Right lung (tissue), 5 donors: ENCODE measurements around the gene NPW. TPM values are rescaled to one million over a fixed set of nuclear protein-coding genes. Genes with fewer than 3 reads are reported as not detected.
"Not testable (repeated sequence)": the region's sequence is repeated elsewhere in the genome, so short reads cannot be mapped to it uniquely, and the experiment has no call there.

Experiments
- DNase-seq, 2 donors: peaks; one replicate each; pipeline ENCODE4 v3.0.0-alpha.2; 2013
- polyA plus RNA-seq, 5 donors: library from polyadenylated mRNA; unstranded; fragments of 120-200 nt; gene quantifications; one replicate each; pipeline versions ENCODE4 v1.2.1 to v1.2.3, GENCODE V29; 2013; ENCODE audit warnings: inconsistent platforms in 1 of 5, low replicate concordance in 1 of 5; ENCODE audit not compliant: insufficient read length in 5 of 5, insufficient read depth in 1 of 5

The NPW gene
- polyA plus RNA-seq, 5 donors: 1.1 to 7.9 (median 2.3) TPM

DNA sequence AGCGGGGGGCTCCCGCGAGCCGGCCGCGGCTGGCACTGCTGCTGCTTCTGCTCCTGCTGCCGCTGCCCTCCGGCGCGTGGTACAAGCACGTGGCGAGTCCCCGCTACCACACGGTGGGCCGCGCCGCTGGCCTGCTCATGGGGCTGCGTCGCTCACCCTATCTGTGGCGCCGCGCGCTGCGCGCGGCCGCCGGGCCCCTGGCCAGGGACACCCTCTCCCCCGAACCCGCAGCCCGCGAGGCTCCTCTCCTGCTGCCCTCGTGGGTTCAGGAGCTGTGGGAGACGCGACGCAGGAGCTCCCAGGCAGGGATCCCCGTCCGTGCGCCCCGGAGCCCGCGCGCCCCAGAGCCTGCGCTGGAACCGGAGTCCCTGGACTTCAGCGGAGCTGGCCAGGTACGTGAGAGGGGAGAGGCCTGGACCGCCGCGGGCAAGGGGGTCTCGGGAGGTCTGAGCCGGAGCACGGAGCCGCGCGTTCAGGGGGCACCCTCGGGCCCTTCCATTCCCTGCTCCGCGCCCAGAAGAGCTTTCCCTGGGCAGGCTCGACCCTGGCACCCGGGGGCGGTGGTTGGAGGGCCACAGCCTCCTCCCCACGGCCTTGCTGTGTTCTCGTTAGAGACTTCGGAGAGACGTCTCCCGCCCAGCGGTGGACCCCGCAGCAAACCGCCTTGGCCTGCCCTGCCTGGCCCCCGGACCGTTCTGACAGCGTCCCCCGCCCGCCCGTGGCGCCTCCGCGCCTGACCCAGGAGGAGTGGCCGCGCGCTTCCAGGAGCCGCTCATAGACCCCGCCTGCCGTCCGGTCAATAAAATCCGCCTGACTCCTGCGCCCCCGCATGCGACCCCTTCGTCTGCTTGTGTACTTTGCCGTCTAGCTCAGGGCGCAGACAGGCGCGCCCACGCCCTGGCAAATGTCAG, 591 bp downstream of the NPW start:
- DNase-seq: no peak

DNA sequence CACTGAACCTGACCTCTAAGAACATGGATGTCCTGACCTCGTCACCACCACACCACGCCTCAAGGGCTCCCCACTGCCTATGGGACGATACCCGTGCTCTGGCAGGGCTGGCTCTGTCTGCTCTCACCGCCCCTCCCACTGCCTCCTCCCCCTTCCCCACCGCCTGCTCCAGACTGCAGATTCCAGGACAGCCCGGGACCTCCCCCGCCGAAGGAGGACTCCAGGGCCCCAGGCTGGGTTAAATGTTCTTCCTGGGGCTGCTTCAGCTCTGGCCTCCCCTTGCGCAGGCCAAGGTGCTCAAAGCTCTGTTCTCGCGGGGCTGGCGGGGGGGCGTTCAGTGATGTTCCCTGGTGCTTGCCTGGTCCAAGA, 3.1 kb downstream of the NPW start:
- DNase-seq: no peak

DNA sequence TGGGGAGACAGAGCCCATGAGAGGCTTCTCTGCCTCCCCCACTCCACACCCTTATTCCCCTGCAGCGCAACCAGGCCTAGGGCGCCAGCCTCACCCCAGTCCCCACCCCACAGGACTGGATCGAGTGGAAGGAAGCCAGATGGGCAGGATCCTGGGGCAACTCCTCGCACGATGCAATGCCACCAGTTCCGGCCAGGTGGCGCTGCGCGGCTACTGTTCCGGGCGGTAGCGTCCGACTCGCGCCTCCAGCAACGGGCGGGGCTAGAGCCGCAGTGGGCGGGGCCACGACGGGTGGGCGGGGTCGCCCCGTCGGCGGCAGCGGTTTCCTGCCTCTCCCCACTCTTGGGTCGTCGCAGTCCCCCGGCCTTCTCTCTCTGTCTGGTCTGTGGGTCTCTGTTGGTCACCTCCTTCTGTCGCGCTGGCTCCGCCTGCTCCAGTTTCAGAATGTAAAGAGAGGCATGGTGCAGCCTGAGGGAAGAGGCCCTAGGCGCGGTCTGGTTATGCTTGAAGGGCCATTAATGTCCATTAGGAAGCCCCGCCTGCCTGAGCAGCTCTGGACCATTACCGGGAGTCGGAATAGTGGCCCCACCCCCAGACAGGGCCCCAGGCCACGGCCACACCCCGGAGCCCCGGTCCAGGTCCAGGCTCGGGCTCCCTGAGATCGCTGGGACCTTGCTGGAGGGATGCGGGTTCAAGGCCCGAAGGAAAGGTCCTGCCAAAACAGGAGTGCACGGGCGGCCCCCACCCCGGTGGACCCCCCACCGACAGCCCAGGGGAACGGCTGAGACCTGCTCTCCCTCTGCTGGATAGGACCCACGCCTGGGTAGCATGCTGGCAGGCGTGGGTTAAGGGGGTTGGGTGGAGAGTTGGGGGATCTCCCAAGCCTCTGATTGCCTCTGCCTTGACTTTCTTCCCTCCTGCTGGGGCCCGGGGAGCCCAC, 3.8 kb downstream of the NPW start:
- DNase-seq: peak; percentile 93

DNA sequence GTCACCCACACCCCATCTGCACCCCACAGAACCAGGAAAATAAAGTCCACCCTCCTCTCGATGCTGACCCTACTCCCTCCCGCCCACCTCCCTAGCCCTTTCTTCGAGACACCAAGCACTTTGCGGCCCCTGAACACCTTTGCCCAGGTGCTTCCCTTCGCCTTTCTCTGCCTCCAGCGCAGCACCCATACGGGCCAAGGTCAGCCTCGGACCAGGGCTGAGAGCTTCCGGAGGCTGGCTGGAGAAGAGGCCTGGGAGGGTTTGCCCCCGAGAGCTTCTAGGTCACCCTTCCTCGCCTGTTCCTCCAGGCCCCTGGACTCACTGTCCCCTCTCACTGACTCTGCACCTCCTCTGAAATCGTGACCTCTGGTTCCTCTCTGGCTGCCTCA, 4.4 kb downstream of the NPW start:
- no peak for DNase-seq

DNA sequence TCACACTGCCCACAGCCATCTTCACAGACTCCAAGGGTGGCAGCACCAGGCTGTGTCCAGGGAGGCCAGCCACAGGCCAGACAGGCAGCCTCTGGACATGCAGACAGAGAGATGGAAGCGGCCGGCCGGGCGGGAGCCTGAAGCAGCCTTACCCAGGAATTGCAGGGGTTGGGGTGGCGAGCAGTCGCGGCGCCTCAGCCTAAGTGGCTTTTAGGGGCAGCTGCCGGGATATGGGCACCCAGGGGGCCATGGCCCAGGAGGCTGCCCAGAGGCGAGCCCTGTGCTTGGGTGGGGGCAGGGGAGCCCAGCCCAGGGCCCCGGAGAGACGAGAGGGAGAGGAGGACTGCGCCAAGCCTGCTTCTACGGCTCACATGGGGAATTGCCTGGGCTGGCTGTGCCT, 5.7 kb downstream of the NPW start:
- DNase-seq: no peak

DNA sequence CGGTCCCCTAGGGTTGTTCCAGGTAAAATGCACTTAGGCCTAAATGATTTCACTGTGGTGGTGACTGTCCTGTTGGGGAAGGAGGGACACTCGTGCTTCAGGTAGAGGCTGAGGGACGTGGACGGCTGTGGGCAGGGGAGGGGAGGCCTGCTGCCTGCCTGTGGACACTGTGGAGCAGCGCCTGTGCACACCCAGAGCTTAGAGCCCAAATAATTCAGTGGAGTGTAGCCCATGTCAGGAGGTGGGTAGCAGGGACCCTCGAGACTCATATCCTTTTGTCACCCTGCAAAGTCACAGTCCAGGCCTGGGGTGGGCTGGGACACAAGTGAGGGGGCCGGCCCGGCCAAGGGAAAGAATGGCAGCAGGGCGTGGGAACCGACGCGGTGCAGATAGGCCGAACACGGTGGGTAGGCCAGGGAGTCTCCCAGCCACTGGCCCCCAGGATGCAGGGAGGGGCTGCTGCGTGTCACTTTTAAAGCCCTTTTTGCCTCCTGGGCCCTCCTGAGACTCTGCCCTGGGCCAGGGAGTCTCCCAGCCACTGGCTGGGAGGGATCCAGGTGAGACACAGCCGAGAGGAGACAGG, 6.4 kb downstream of the NPW start:
- no peak for DNase-seq

DNA sequence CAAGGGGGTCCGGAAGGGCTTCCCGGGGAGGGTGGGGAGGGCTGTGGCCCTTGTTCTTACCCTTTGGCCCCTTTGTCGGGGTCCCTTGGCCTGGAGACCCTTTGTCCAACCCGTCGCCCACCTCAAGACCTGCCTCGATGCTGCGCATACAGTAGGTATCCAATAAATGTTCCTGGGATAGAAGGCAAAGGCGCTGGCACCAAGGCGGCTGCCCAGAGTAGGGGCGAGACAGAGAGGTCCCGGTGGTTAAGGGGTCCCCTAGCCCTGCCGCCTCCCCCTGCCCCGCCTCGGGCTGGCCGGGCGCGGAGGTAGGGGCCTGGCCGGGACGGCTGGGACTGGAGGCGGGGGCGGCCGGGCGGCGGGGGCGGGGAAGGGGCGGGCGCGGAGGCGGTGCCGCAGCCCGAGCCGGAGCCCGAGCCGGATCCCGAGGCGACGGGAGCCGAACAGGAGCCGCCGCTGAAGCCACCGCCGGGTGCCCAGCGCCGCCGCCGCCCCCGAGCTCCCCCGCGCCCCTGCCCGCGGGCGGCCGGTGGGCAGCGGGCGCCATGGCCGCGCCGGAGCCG, 7.0 kb downstream of the NPW start, which contains the start of gene NHERF2:
Gene NHERF2 (plus strand): TSS at position 442 of the 563 bp plus-strand sequence. CDS start 104 bp downstream, at position 546.
- no peak for DNase-seq

DNA sequence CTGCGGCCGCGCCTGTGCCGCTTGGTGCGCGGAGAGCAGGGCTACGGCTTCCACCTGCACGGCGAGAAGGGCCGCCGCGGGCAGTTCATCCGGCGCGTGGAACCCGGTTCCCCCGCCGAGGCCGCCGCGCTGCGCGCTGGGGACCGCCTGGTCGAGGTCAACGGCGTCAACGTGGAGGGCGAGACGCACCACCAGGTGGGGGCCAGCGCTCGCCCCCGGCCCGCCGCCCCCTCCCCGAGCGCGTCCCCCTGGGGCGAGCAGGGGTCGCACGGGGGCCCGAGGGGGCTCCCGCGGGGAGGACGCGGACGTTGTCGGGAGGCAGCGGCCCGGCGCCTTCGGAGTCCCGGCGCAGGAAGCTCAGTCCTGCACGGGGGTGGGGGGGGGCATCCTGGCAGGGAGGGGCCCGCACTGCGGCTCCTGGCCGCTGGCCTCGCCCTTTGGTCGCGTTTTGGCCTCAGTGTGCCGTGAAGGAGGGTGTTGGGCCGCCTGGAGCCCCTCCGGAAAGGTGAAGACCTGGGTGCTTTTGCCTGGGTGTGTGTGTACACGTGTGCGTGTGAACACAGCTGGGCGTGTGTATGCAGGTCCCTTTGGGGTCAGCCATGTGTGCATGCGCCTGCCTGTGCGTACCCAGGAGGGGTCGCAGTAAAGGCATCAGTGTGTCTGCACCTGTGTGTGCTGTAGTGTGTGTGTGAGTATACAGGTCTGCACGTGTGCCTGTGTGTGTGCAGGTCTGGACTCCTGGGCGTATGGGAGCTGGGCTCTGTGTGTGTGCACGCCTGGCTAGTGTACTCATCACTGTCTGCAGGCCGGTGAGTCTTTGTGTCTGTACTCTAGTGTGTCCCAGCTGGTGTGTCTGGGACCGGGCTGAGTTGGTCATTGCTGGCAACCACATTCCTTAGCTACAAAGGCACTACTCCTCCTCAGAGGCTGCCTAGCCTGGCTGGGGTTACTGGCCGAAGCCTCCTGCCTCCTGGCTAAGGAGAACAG, 7.7 kb downstream of the NPW start:
- DNase-seq: no peak

DNA sequence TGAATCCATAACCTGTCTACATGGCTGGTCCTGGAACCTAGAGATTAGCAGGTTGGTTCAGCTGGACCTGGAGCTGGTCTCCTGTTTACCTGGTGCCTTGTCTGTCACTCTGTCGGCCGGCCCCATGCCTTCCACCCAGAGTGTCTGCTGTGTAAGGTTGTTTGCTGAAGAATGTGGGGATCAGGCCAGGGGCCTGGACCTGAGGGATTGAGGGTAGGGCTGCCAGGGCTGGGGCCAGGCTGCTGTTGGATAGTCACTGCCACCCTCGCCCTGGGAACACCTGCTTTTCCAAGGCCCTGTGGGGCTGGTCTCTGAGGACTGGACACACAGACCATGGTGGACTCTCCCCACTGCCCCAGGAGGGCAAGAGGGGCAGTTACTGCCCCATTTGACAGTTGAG, 8.6 kb downstream of the NPW start:
- DNase-seq: no peak

DNA sequence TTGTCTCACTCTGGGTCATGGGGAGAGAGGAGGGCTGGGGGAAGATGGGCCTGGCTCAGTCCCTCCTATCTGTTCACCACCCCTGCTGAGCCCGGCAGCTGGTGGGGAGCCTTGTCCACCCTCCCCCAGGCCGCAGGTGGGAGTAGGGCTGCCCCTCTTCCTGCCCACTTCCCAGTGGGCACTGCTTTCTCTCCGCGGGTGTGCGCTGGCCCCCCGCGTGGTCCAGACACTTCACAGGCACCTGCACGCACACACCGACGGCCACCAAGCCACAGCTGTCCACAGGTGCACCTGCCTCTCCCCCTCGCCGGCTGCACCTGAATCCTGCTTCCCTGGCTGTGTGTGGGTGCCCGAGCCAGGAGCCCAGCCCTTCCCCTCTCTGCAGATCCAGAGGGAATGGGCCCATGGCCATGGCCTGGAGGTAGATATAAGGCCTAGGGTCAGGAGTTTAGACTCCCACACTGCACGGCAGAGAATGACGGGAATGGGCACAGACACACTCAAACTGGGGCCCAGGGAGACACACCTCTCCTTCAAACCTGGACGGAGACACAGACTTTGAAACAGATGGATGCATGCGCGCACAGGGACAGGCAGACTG, 9.1 kb downstream of the NPW start:
- DNase-seq: no peak

DNA sequence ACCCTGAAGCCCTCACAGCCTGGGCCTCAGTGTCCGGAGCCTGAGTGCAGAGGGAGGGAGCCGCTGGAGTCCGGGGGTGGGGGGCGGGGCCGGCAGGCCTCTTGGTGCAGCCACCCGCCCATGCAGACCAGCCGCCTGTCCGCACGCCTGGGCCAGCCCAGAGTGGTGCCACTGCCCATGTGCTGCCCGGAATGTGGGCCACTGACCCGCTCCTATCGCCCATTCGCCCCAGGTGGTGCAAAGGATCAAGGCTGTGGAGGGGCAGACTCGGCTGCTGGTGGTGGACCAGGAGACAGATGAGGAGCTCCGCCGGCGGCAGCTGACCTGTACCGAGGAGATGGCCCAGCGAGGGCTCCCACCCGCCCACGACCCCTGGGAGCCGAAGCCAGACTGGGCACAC, 9.8 kb downstream of the NPW start:
- no peak for DNase-seq

DNA sequence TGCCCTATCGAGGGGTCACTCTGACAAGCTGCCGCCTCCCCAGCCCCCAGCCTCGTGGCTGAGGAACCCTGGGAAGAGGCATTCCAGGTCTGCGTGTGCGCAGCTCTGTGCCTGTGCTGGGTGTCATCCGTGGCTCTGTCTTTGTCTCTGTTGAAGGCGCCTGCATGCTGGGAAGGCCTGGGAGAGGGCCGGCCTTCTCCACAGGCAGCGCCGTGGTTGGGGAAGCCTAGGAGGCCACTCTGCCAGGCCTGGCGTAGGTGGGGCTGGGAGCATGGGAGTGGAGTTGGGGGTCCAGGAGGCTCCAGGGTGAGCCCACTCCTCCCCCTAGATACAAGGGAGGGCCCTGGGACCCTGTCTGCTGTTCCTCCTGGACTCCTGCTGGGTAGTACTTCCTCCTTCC, 10.5 kb downstream of the NPW start:
- no peak for DNase-seq

DNA sequence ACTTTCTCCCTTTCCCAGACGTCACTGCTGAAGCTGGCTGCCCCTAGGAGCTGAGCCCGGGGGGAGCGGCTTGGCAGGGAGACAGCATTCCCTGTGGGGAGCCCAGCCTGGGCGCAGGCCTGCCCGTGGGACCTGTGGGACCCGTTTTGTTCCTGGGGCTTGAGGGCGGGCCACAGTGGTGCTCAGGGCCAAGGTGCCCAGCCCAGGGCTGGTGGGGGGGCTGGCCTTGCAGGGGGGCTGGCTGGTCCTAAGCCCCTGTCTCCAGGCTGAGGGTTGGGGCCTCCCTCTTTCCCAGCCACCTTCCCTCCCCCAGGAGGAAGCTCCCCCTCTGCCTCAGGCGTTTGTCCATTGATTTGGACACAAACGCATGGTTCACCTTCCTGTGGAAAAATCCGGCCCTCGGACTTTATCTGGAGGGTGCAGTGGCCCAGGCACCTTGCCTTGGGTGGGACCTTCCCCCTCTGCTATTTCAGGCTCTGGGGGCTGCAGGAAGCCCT, 11.5 kb downstream of the NPW start:
- DNase-seq: no peak

DNA sequence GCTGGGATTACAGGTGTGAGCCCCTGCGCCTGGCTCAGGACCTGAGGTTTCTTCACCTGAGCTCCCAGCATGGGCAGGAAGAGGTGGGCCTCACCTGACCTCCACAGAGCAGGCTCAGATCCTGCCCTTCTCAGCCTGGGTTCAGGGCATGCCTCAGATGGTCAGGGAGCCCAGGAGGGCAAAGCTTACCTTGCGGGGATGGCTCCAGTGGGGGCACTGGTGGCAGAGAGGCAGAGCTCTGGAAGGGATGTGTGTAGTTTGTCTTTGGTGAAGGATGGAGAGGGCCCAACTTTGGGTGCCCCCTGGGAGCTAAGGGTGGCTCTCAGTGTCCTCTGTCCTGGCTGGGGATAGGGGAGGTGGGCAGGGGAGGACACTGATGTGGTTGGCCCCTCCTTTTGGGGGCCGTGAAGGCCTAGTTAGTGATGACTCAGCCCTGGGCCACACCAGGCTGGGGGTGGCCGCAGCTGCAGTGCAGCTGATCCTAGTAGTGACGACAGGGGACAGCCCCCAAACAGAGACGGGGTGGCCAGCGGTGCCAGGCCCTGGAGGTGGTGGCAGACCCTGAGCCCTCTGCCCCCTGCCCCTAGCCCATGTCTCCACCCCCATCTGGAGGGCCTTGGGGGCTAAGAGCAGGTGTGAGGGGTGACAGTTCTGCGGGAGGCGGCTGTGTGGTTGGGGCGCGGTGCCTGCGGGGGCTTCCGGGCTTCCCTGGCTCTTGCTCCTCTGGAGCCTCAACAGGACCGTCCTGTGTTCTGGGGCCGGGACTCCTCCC, 12.9 kb downstream of the NPW start:
- DNase-seq: no peak

DNA sequence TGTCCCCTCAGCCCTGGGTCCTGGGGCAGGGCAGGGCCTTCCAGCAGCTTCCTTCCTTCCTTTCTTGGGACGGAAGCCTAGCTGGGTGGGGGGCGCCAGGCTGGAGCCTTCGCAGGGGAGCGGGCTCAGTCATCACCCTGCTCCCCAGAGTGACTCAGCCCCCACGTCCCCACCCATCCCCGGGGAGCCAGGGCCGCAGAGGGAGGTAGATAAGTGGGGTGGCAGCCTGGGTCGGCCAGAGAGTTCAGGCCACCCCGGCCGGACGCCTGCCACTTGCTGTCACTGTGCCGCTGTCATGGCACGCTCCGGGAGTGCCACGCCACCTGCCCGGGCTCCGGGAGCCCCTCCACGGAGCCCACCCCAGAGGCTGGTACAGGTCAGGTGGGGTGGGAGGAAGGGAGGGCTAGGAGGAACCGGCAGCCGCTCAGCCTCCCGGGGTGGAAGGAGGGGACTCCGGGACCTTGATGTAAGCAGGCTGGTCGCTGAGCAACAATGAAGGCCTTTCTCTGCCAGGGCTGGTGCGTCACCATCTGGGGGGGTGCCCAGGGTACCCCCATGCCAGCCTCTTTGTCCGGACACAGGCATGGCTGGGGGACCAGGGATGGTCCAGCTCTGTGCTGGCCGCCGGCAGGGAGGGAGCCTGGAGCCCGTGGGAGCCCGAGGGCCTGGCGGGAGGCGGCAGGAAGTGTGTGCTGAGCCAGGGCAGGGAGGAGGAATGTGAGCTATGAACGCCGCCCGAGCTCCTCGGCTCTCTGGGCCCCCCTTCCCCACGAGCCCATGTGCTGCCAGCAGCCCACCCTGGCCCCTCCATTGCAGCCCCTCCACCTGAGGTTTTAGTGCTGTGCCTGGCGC, 13.7 kb downstream of the NPW start:
- peak in 1 of 2 donors; percentile 63 for DNase-seq

DNA sequence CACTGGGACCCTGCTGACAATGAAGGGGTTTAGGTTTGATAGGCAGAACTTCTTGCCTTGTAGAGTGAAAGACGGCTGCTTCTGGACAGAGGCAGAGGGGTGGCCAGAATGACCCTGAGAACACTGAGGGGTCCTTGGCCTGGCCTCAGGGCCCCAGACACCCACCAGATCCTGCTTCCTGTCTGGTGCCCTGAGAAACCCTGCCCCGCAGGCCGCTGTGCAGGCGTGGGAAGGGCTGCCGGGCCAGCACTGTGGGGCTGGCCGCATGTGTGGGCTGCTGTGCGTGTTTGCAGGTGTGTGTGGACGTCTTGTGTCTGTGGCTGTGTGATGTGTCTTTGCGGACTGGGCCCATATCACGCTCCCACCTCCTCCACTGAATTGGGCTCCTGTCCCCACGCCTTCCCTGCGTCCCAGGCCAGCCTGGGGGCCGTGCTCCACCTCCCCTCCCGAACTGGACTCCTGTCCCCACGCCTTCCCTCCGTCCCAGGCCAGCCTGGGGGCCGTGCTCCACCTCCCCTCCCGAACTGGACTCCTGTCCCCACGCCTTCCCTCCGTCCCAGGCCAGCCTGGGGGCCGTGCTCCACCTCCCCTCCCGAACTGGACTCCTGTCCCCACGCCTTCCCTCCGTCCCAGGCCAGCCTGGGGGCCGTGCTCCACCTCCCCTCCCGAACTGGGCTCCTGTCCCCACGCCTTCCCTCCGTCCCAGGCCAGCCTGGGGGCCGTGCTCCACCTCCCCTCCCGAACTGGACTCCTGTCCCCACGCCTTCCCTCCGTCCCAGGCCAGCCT, 14.5 kb downstream of the NPW start:
- DNase-seq: not testable (repeated sequence)

DNA sequence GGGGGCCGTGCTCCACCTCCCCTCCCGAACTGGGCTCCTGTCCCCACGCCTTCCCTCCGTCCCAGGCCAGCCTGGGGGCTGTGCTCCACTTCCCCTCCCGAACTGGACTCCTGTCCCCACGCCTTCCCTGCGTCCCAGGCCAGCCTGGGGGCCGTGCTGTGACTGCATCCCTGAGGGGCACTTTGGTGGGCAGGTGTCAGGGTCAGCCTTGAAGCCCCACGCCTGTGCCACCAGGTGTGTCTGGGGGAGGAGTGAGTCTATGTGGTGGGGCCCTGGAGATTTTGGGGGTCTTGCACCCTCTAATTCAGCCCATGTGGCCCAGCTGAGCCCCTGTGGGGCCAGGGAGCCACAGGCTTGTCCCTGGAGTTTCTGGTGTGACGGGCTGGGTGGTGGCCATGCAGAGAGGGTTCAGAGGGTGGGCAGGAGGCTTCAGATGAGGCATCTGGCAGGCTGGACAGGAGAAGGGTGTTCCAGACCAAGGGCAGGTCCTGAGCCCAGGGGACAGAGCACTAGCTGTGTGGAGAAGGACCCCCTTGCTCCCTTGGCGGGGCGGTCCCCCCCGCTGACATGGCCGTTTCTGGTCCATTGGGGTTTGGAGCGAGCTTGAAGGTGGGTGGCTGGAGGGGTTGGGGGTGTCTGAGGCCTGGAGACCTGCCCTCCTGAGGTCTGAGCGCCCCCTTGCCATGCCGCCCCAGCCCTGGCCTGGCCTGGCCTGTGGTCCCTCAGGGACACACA, 15.3 kb downstream of the NPW start:
- no peak for DNase-seq
